Adrenal gland (tissue), 5 donors: ENCODE measurements around the gene CCDC90B.
"Not testable (repeated sequence)": the region's sequence is repeated elsewhere in the genome, so short reads cannot be mapped to it uniquely, and the experiment has no call there.

ENCODE experiments used
- POLR2A ChIP-seq, 2 donors: fragments of 450-650 bp; IDR thresholded peaks; one replicate each; pipeline ENCODE4 v1.6.1; 2017; ENCODE audit warnings: antibody characterized with exemption in 2 of 2, mild to moderate bottlenecking in 2 of 2, moderate library complexity in 1 of 2
- TF ChIP-seq, protein P1 (sequence below), 6 experiments: fragments of 450-650 bp in 4 of 6; fragments of 200-600 bp in 2 of 6; sonication (generic) in 1 of 6; IDR thresholded peaks; 1 replicate in 5 of 6; 2 replicates in 1 of 6; pipeline versions ENCODE4 v1.5.1 to v1.8.0; 2016 to 2021; ENCODE audit warnings: antibody characterized with exemption in 6 of 6, mild to moderate bottlenecking in 2 of 6, moderate library complexity in 1 of 6
- donor health status: DM: no; HTN: no; CAD: no.

DNA sequence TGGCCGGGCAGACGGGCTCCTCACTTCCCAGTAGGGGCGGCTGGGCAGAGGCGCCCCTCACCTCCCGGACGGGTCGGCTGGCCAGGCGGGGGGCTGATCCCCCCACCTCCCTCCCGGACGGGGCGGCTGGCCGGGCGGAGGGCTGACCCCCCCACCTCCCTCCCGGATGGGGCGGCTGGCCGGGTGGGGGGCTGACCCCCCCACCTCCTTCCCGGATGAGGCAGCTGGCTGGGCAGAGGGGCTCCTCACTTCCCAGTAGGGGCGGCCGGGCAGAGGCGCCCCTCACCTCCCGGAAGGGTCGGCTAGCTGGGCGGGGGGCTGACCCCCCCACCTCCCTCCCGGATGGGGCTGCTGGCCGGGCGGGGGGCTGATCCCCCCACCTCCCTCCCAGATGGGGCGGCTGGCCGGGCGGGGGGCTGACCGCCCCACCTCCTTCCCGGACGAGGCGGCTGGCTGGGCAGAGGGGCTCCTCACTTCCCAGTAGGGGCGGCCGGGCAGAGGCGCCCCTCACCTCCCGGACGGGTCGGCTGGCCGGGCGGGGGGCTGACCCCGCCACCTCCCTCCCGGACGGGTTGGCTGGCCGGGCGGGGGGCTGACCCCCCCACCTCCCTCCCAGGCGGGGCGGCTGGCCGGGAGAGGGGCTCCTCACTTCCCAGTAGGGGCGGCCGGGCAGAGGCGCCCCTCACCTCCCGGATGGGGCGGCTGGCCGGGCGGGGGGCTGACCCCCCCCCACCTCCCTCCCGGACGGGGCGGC lies 30.2 kb upstream of the CCDC90B start:
- TF ChIP-seq, protein P1, sequence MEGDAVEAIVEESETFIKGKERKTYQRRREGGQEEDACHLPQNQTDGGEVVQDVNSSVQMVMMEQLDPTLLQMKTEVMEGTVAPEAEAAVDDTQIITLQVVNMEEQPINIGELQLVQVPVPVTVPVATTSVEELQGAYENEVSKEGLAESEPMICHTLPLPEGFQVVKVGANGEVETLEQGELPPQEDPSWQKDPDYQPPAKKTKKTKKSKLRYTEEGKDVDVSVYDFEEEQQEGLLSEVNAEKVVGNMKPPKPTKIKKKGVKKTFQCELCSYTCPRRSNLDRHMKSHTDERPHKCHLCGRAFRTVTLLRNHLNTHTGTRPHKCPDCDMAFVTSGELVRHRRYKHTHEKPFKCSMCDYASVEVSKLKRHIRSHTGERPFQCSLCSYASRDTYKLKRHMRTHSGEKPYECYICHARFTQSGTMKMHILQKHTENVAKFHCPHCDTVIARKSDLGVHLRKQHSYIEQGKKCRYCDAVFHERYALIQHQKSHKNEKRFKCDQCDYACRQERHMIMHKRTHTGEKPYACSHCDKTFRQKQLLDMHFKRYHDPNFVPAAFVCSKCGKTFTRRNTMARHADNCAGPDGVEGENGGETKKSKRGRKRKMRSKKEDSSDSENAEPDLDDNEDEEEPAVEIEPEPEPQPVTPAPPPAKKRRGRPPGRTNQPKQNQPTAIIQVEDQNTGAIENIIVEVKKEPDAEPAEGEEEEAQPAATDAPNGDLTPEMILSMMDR (IDR thresholded peaks at IDR 0.05): not testable (repeated sequence)
- not testable (repeated sequence) for TF ChIP-seq POLR2A (IDR thresholded peaks at IDR 0.05)
